B cell (primary cell): ENCODE data around the gene CREB5. TPM values are rescaled to one million over a fixed set of nuclear protein-coding genes. Genes with fewer than 3 reads are reported as not detected.

Experiments used
- ATAC-seq: fragments of 200-7000 bp; cut with Tn5 transposase; one replicate; pipeline ENCODE4 v1.10.0; 2021; ENCODE audit warnings: low read depth, mild to moderate bottlenecking, moderate number of reproducible peaks, moderate library complexity
- CTCF ChIA-PET: fragments of 350-600 bp; sonication (Branson Sonifier 250); formaldehyde crosslinking; loops from one replicate; lab custom pipeline; 2021; ENCODE audit warnings: antibody characterized with exemption, inconsistent platforms; lab: Charles Lee
- POLR2A ChIA-PET: fragments of 350-600 bp; sonication (Branson Sonifier 250); formaldehyde crosslinking; loops from one replicate; lab custom pipeline; 2021; ENCODE audit warnings: antibody characterized with exemption; lab: Charles Lee
- DNase-seq: peaks from one replicate; pipeline ENCODE4 v3.0.0; 2013
- H2AFZ ChIP-seq: 2 replicates; pipeline ENCODE4 v1.6.1; 2012; ENCODE audit warnings: mild to moderate bottlenecking, low read depth, low read length; ENCODE audit not compliant: insufficient read depth, poor library complexity, severe bottlenecking
- H3K27ac ChIP-seq, 2 donors: 1 replicate in 1 of 2; 2 replicates in 1 of 2; pipeline ENCODE4 v1.5.1; 2012 to 2013; ENCODE audit warnings: low read length in 2 of 2, mild to moderate bottlenecking in 2 of 2, moderate library complexity in 1 of 2
- H3K27me3 ChIP-seq, 4 experiments: fragments of 200-600 bp in 1 of 4; sonication (generic) in 1 of 4; replicated peaks in 1 of 4; 1 replicate in 2 of 4; 2 replicates in 2 of 4; pipeline versions ENCODE4 v1.6.1 to v1.7.0; 2013 to 2016; ENCODE audit warnings: low read length in 3 of 4, mild to moderate bottlenecking in 2 of 4, mixed read lengths in 1 of 4, moderate library complexity in 1 of 4; ENCODE audit not compliant: insufficient read depth in 4 of 4, control insufficient read depth in 3 of 4; ENCODE audit errors: control extremely low read depth in 1 of 4
- H3K36me3 ChIP-seq, 2 experiments: replicated peaks in 1 of 2; 1 replicate in 1 of 2; 2 replicates in 1 of 2; pipeline versions ENCODE4 v1.6.1 to v1.7.1; 2013; ENCODE audit warnings: low read length in 1 of 2; ENCODE audit not compliant: insufficient read depth in 2 of 2, control insufficient read depth in 1 of 2; ENCODE audit errors: control extremely low read depth in 1 of 2, extremely low read depth in 1 of 2
- H3K4me1 ChIP-seq, 2 donors: fragments of 200-600 bp in 1 of 2; sonication (generic) in 1 of 2; 1 replicate in 1 of 2; 2 replicates in 1 of 2; pipeline versions ENCODE4 v1.5.1 to v1.6.1; 2013 to 2017; ENCODE audit warnings: low read length in 2 of 2; ENCODE audit not compliant: control insufficient read depth in 2 of 2, insufficient read depth in 2 of 2
- H3K4me2 ChIP-seq: replicated peaks from 2 replicates; pipeline ENCODE3; 2012; ENCODE audit warnings: mild to moderate bottlenecking, low read depth, low read length; ENCODE audit not compliant: poor library complexity, severe bottlenecking
- H3K4me3 ChIP-seq, 5 experiments: fragments of 200-600 bp in 1 of 5; sonication (generic) in 1 of 5; 1 replicate in 3 of 5; 2 replicates in 2 of 5; pipeline versions ENCODE4 v1.5.1 to v1.7.0; 2011 to 2016; ENCODE audit warnings: low read length in 4 of 5, mild to moderate bottlenecking in 4 of 5, low read depth in 2 of 5, control low read depth in 1 of 5, moderate library complexity in 1 of 5; ENCODE audit not compliant: insufficient read depth in 1 of 5; ENCODE audit errors: control extremely low read depth in 1 of 5, extremely low read depth in 1 of 5
- H3K79me2 ChIP-seq: fragments of 200-600 bp; sonication (generic); one replicate; pipeline ENCODE4 v1.6.0; 2016; ENCODE audit warnings: low read length; ENCODE audit not compliant: control insufficient read depth, insufficient read depth
- H3K9ac ChIP-seq: fragments of 200-600 bp; sonication (generic); 2 replicates; pipeline ENCODE4 v1.6.1; 2017; ENCODE audit warnings: mild to moderate bottlenecking, low read length, moderate library complexity
- H3K9me3 ChIP-seq, 3 donors: one replicate each; pipeline versions ENCODE4 v1.6.1 to v1.7.1; 2013; ENCODE audit warnings: low read length in 2 of 3; ENCODE audit not compliant: control insufficient read depth in 2 of 3, insufficient read depth in 1 of 3; ENCODE audit errors: control extremely low read depth in 1 of 3
- H4K20me1 ChIP-seq: 2 replicates; pipeline ENCODE4 v1.6.0; 2012; ENCODE audit warnings: mild to moderate bottlenecking, low read length; ENCODE audit not compliant: insufficient read depth, control insufficient read depth, poor library complexity, severe bottlenecking
- H3K27ac Mint-ChIP-seq: one replicate; pipeline ENCODE4 v1.8.0; 2021; ENCODE audit warnings: mixed read lengths
- H3K27me3 Mint-ChIP-seq: one replicate; pipeline ENCODE4 v1.8.0; 2021; ENCODE audit warnings: mixed read lengths
- H3K4me1 Mint-ChIP-seq: one replicate; pipeline ENCODE4 v1.8.0; 2021; ENCODE audit warnings: mixed read lengths
- H3K4me3 Mint-ChIP-seq: one replicate; pipeline ENCODE4 v1.8.0; 2021; ENCODE audit warnings: mixed read lengths
- H3K9me3 Mint-ChIP-seq: one replicate; pipeline ENCODE4 v1.8.0; 2022; ENCODE audit warnings: mixed read lengths; ENCODE audit not compliant: insufficient read depth
- CTCF ChIP-seq: fragments of 200-600 bp; IDR thresholded peaks from one replicate; pipeline ENCODE4 v1.8.0; 2022; ENCODE audit warnings: antibody characterized with exemption, mild to moderate bottlenecking
- EZH2 ChIP-seq: IDR thresholded peaks from 2 replicates; pipeline ENCODE4 v1.6.1; 2012; ENCODE audit warnings: borderline replicate concordance, low read depth, mild to moderate bottlenecking, moderate library complexity, low read length; ENCODE audit not compliant: insufficient read depth, poor library complexity, severe bottlenecking
- WGBS: methylation state at CpG from one replicate; pipeline ENCODE4 v1.1.5; 2013; ENCODE audit warnings: missing lambda C conversion rate; ENCODE audit not compliant: insufficient coverage; 5-methylcytosine and 5-hydroxymethylcytosine counted together
- intact Hi-C: fragments of 100-400 bp; cut with micrococcal nuclease; formaldehyde crosslinking; loops from one replicate; pipeline ENCODE4 v1.10.0; 2022
- polyA plus RNA-seq: library from polyadenylated mRNA; depleted of rRNA; stranded (reverse); fragments of >200 nt; gene quantifications from 2 replicates; pipeline ENCODE4 v1.2.3, GENCODE V29; 2012
- total RNA-seq, 2 donors: library from RNA; stranded (reverse); fragments of 120-200 nt in 1 of 2; gene quantifications; 1 replicate in 1 of 2; 2 replicates in 1 of 2; pipeline versions ENCODE4 v1.2.3 to v1.2.4, GENCODE V29; 2013 to 2022

CREB5 gene
- total and polyA plus RNA-seq, 2 donors (not counting 1 experiment from before 2014, with no cell fraction given) = 0.05 to 0.95 TPM

DNA sequence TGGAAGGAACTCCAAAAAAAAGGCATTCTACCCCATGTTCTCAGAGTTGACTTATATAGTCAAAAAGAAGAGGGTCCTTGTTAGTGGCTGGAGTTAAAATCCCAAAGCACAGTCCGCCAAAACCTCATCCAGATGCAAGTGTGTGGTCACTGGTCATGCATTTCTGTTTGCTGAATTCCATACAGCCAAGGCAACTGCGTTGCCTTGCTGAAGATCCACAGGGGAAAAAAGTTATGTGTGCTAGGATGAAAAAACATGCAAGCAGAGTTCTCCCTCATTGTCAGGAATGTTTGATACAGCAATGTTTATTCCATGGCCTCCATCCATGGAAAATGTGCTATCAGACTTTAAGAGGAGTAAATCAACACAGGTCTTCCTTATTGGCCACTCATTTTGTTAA, 213.1 kb downstream of the CREB5 start:
- H3K79me2 ChIP-seq = no peaks in the 10 kb centered on the region
- POLR2A ChIA-PET = no interaction called here
- Mint-ChIP-seq H3K4me1 (no peaks in the 10 kb centered on the region), H3K27ac (no peak overlapping the region), H3K27me3 (peaks cover 15% of the 10 kb centered on the region), H3K9me3 (no peaks in the 10 kb centered on the region), H3K4me3 (no peak overlapping the region)
- ATAC-seq = no peak
- no peak for DNase-seq
- H3K36me3 ChIP-seq = no peaks in the 10 kb centered on the region
- H3K27ac ChIP-seq = no peak overlapping the region
- intact Hi-C loops = no loop called here
- CTCF ChIA-PET = no interaction called here
- no peaks in the 10 kb centered on the region for H3K4me1 ChIP-seq
- no peaks in the 10 kb centered on the region for H3K9me3 ChIP-seq
- WGBS = 100% methylated on average over 1 of the region's 2 CpGs
- no peaks in the 10 kb centered on the region for H4K20me1 ChIP-seq
- H3K4me3 ChIP-seq = no peak overlapping the region
- H3K4me2 ChIP-seq = no peak overlapping the region
- TF ChIP-seq EZH2 = no peak
- no peak for TF ChIP-seq CTCF
- no peak overlapping the region for H2AFZ ChIP-seq
- H3K9ac ChIP-seq = no peak overlapping the region
- H3K27me3 ChIP-seq = peaks cover 0 to 6% (median 2%) of the 10 kb centered on the region in 4 experiments

DNA sequence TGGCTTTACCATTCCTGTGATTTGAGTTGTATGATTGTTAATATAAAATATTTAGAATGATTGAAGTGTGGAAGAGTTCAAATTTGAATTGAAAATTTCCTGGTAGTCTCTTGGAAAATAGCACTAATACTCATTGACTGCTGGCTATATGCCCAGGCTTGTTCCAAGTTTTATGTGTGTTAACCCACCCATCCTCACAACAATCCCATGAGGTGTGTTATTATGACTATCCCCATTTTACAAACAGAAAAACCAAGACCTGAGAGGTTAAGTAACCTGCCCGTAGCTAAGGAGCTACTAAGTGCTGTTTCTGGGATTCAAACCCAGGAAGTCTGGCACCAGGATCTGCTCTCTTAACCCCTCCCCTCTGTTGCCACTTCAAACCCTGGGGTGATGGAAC, 213.9 kb downstream of the CREB5 start:
- no peak overlapping the region for H3K4me2 ChIP-seq
- no peak overlapping the region for H2AFZ ChIP-seq
- no peak for TF ChIP-seq CTCF
- TF ChIP-seq EZH2 = no peak
- H4K20me1 ChIP-seq = no peaks in the 10 kb centered on the region
- DNase-seq (peak; percentile 8), ATAC-seq (no peak)
- H3K4me3 ChIP-seq = no peak overlapping the region
- no peaks in the 10 kb centered on the region for H3K4me1 ChIP-seq
- ChIA-PET POLR2A (no interaction called here), CTCF (interaction anchor here (0.6 to 3.9 kb wide), 7 partner anchors 16 to 1783 kb away, joined by 3 to 28 read pairs (median 4); no protein-coding TSS in a partner anchor)
- peaks cover 0 to 6% (median 2%) of the 10 kb centered on the region in 4 experiments for H3K27me3 ChIP-seq
- no peak overlapping the region for H3K27ac ChIP-seq
- peaks cover 21% of the 10 kb centered on the region for H3K27me3 Mint-ChIP-seq
- H3K27ac Mint-ChIP-seq = no peak overlapping the region
- H3K4me1 Mint-ChIP-seq = no peaks in the 10 kb centered on the region
- 63% methylated on average over 1 of the region's 1 CpG for WGBS
- H3K9ac ChIP-seq = no peak overlapping the region
- H3K79me2 ChIP-seq = no peaks in the 10 kb centered on the region
- no peak overlapping the region for H3K4me3 Mint-ChIP-seq
- no peaks in the 10 kb centered on the region for H3K9me3 Mint-ChIP-seq
- no peaks in the 10 kb centered on the region for H3K36me3 ChIP-seq
- intact Hi-C loops = no loop called here
- no peaks in the 10 kb centered on the region for H3K9me3 ChIP-seq
